Transverse colon (tissue), 4 donors: ENCODE results near the gene CDS1. TPM values are rescaled to one million over a fixed set of nuclear protein-coding genes. Genes with fewer than 3 reads are reported as not detected.

Experiments used
- DNase-seq: peaks from one replicate; pipeline ENCODE4 v3.0.0-alpha.2; 2019
- H3K27ac ChIP-seq, 4 donors: fragments of 200-600 bp; sonication (generic); 2 replicates each; pipeline ENCODE4 v1.5.1; 2016 to 2018; ENCODE audit warnings: inconsistent platforms in 4 of 4
- H3K27me3 ChIP-seq: fragments of 200-600 bp; sonication (generic); 2 replicates; pipeline ENCODE4 v1.5.1; 2017; ENCODE audit warnings: inconsistent platforms
- H3K36me3 ChIP-seq, 4 donors: fragments of 200-600 bp; sonication (generic); 2 replicates each; pipeline ENCODE4 v1.5.1; 2017 to 2019; ENCODE audit warnings: inconsistent platforms in 4 of 4
- H3K4me1 ChIP-seq, 4 donors: fragments of 200-600 bp; sonication (generic); 2 replicates each; pipeline ENCODE4 v1.5.1; 2017 to 2020; ENCODE audit warnings: inconsistent platforms in 4 of 4
- H3K4me3 ChIP-seq, 4 donors: fragments of 200-600 bp; sonication (generic); 1 replicate in 1 of 4; 2 replicates in 3 of 4; pipeline versions ENCODE4 v1.5.1 to v1.6.1; 2017 to 2019; ENCODE audit warnings: inconsistent platforms in 4 of 4
- H3K9me3 ChIP-seq, 2 donors: fragments of 200-600 bp; sonication (generic); 2 replicates each; pipeline ENCODE4 v1.5.1; 2017 to 2019; ENCODE audit warnings: inconsistent platforms in 2 of 2
- EP300 ChIP-seq: sonication (generic); formaldehyde crosslinking; IDR thresholded peaks from one replicate; pipeline ENCODE4 v1.6.1; 2017; ENCODE audit warnings: antibody characterized with exemption, low read depth
- POLR2A ChIP-seq: fragments of 450-650 bp; IDR thresholded peaks from one replicate; pipeline ENCODE4 v1.6.1; 2016; ENCODE audit warnings: antibody characterized with exemption, mild to moderate bottlenecking, moderate library complexity
- POLR2AphosphoS5 ChIP-seq, 3 donors: sonication (generic); formaldehyde crosslinking; IDR thresholded peaks; one replicate each; pipeline ENCODE4 v1.6.1; 2016; ENCODE audit warnings: antibody characterized with exemption in 3 of 3
- WGBS, 2 donors: methylation state at CpG; one replicate each; pipeline ENCODE4 v1.1.5; 2018; ENCODE audit warnings: low coverage in 1 of 2; 5-methylcytosine and 5-hydroxymethylcytosine counted together
- in situ Hi-C, 4 donors: fragments of 200-750 bp; cut with MboI; loops; one replicate each; pipeline versions ENCODE4 v1.15.0 to v1.15.1; 2017; ENCODE audit warnings: low sequenced_read_pairs in 3 of 4, low pct_ligation_motif_present in 1 of 4, low pct_unique_long_range_greater_than_20kb in 1 of 4
- intact Hi-C: fragments of 100-400 bp; cut with DNase I; formaldehyde crosslinking; loops from one replicate; pipeline ENCODE4 v1.15.1; 2023; ENCODE audit warnings: low total_unique reads
- small RNA-seq, 4 donors: library from RNA; depleted of rRNA; stranded (forward); fragments of <200 nt; gene quantifications; one replicate each; pipeline ENCODE3, GENCODE V24; 2016
- total RNA-seq, 4 donors: library from RNA; depleted of rRNA; stranded (reverse); fragments of >200 nt; gene quantifications; one replicate each; pipeline ENCODE4 v1.1.0, GENCODE V29; 2016
- TF ChIP-seq, protein P1 (sequence below), 5 experiments: fragments of 200-600 bp in 3 of 5; fragments of 450-650 bp in 2 of 5; sonication (generic) in 3 of 5; IDR thresholded peaks; 1 replicate in 2 of 5; 2 replicates in 3 of 5; pipeline ENCODE4 v1.5.1; 2016 to 2017; ENCODE audit warnings: antibody characterized with exemption in 5 of 5, inconsistent platforms in 3 of 5, mild to moderate bottlenecking in 2 of 5, moderate library complexity in 1 of 5

CDS1 gene
- total RNA-seq, 4 donors from 2014 or later: 21.6 to 44.0 (median 34.5) TPM

GRCh38 chr4:84697615-84698201 is 114.8 kb downstream of the CDS1 start:
- no peaks in the 10 kb centered on the region for H3K9me3 ChIP-seq
- intact Hi-C loops (no loop called here), in situ Hi-C loops (no loop called here)
- no peaks in the 10 kb centered on the region for H3K27me3 ChIP-seq
- peaks cover 0 to 45% (median 15%) of the 10 kb centered on the region in 4 donors for H3K36me3 ChIP-seq
- no peak overlapping the region for H3K27ac ChIP-seq
- no peak overlapping the region for H3K4me3 ChIP-seq
- TF ChIP-seq EP300 (no peak), POLR2AphosphoS5 (IDR thresholded peaks at IDR 0.05) (no peak), POLR2A (no peak)
- TF ChIP-seq, protein P1, sequence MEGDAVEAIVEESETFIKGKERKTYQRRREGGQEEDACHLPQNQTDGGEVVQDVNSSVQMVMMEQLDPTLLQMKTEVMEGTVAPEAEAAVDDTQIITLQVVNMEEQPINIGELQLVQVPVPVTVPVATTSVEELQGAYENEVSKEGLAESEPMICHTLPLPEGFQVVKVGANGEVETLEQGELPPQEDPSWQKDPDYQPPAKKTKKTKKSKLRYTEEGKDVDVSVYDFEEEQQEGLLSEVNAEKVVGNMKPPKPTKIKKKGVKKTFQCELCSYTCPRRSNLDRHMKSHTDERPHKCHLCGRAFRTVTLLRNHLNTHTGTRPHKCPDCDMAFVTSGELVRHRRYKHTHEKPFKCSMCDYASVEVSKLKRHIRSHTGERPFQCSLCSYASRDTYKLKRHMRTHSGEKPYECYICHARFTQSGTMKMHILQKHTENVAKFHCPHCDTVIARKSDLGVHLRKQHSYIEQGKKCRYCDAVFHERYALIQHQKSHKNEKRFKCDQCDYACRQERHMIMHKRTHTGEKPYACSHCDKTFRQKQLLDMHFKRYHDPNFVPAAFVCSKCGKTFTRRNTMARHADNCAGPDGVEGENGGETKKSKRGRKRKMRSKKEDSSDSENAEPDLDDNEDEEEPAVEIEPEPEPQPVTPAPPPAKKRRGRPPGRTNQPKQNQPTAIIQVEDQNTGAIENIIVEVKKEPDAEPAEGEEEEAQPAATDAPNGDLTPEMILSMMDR (IDR thresholded peaks at IDR 0.05): no peak
- H3K4me1 ChIP-seq: no peaks in the 10 kb centered on the region
- DNase-seq: no peak
- WGBS, 2 donors: 80 to 83% methylated on average over 4 of the region's 4 CpGs

DNA sequence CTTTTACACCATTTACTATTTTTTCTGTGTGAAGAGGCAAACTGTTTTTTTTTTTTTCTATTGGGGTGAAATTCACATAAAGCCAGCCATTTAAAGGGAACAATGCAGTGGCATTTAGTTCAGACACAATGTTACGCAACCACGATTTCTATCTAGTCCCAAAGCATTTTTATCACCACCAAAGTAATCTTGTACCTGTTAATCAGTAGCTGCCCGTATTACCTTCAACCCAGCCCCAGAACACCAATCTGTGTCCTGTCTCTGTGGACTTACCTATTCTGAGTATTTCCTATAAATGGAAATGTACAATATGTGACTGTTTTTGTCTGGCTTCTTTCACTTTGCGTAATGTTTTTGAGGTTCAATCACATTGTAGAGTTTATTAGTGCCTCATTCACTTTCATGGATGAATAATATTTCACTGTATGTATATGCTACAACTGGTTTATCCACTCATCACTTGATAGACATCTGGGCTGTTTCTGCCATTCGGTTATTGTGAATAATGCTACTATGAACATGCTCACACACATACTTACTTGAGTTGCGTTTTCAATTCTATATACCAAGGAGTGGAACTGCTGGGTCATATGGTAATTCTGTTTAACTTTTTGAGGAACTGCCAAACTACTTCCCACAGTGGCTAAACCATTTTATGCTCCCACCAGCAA is 116.2 kb downstream of the CDS1 start:
- Histone ChIP-seq H3K27ac (no peak overlapping the region), H3K4me3 (no peak overlapping the region), H3K36me3 (peaks cover 0 to 50% (median 15%) of the 10 kb centered on the region in 4 donors), H3K4me1 (no peaks in the 10 kb centered on the region), H3K9me3 (no peaks in the 10 kb centered on the region), H3K27me3 (no peaks in the 10 kb centered on the region)
- no peak for DNase-seq
- intact Hi-C loops: no loop called here
- WGBS, 2 donors: 62 to 67% methylated on average over 6 of the region's 6 CpGs
- in situ Hi-C loops: no loop called here
- TF ChIP-seq POLR2AphosphoS5 (IDR thresholded peaks at IDR 0.05): no peak
- no peak for TF ChIP-seq POLR2A
- no peak for TF ChIP-seq EP300

Small RNA genes lying within 50 kb of the gene (small RNA-seq; reads per million reads assigned to genes)
- gene RN7SL552P (0 reads per million in 4 donors), gene RPL3P13 (0 reads per million in 4 donors)

Other genes starting within 250 kb of the CDS1 start
- under 1 TPM in 1 of 4 donors, not detected in 3; 0.14 TPM for gene NKX6-1, start 83.8 kb upstream of the CDS1 start, total RNA-seq